Parathyroid adenoma (tissue), 2 donors: ENCODE results near the gene CRNN.

ENCODE experiments used
- H2AFZ ChIP-seq: fragments of 300-600 bp; sonication (generic); one replicate; pipeline ENCODE4 v1.7.0; 2017; ENCODE audit warnings: antibody characterized with exemption, mild to moderate bottlenecking
- H3K27ac ChIP-seq: fragments of 300-600 bp; sonication (generic); one replicate; pipeline ENCODE4 v1.7.0; 2017
- H3K27me3 ChIP-seq: fragments of 300-600 bp; sonication (generic); one replicate; pipeline ENCODE4 v1.7.0; 2017; ENCODE audit warnings: low read length; ENCODE audit not compliant: control insufficient read depth, insufficient read depth
- H3K36me3 ChIP-seq: fragments of 300-600 bp; sonication (generic); one replicate; pipeline ENCODE4 v1.7.0; 2017; ENCODE audit warnings: low read length; ENCODE audit not compliant: control insufficient read depth, insufficient read depth
- H3K4me1 ChIP-seq: fragments of 300-600 bp; sonication (generic); one replicate; pipeline ENCODE4 v1.7.0; 2017; ENCODE audit warnings: control low read depth
- H3K4me2 ChIP-seq: fragments of 300-600 bp; sonication (generic); one replicate; pipeline ENCODE4 v1.7.0; 2017; ENCODE audit warnings: low read length
- H3K4me3 ChIP-seq: fragments of 300-600 bp; sonication (generic); one replicate; pipeline ENCODE4 v1.7.0; 2017; ENCODE audit warnings: low read depth, low read length
- H3K79me2 ChIP-seq: fragments of 300-600 bp; sonication (generic); one replicate; pipeline ENCODE4 v1.7.0; 2017; ENCODE audit warnings: control low read depth
- H3K9ac ChIP-seq: fragments of 300-600 bp; sonication (generic); one replicate; pipeline ENCODE4 v1.7.0; 2017; ENCODE audit warnings: mild to moderate bottlenecking
- H3K9me3 ChIP-seq: fragments of 300-600 bp; sonication (generic); one replicate; pipeline ENCODE4 v1.7.0; 2017; ENCODE audit warnings: low read length; ENCODE audit not compliant: control insufficient read depth
- CTCF ChIP-seq: fragments of 300-600 bp; sonication (generic); IDR thresholded peaks from one replicate; pipeline ENCODE4 v1.7.0; 2017; ENCODE audit warnings: antibody characterized with exemption, mild to moderate bottlenecking
- donor health status: primary hyperparathyroidism.

Gene CRNN

DNA sequence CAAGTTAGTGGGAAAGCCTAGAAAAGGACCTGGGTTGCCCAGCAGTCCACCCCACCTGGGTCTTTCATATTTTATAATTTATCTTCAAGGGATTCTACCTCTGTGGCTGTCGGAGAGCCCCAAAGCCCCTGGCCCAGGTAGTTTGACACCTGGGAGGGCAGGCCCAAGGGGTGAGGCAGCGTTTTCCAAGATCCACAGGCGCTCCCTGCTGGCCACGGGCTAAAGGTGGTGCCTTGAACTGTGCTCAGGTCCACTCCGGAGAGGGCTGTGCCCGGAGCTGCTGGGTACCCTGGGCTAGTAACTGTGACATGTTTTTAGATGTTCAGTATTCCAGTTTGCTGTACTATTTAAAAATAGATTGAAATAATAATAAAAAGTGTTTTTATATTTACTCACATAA, 37.2 kb upstream of the CRNN start:
- TF ChIP-seq CTCF: no peak
- H3K79me2 ChIP-seq: no peaks in the 10 kb centered on the region
- H3K4me3 ChIP-seq: no peak overlapping the region
- H3K27me3 ChIP-seq: no peaks in the 10 kb centered on the region
- no peak overlapping the region for H3K4me2 ChIP-seq
- no peak overlapping the region for H3K27ac ChIP-seq
- H3K4me1 ChIP-seq: no peaks in the 10 kb centered on the region
- no peaks in the 10 kb centered on the region for H3K36me3 ChIP-seq
- H3K9me3 ChIP-seq: no peaks in the 10 kb centered on the region
- H2AFZ ChIP-seq: no peak overlapping the region
- no peak overlapping the region for H3K9ac ChIP-seq

- H3K79me2 ChIP-seq: no peaks in the 10 kb centered on the region
- H3K27ac ChIP-seq: no peak overlapping the region
- no peak overlapping the region for H3K4me2 ChIP-seq
- no peaks in the 10 kb centered on the region for H3K9me3 ChIP-seq
- no peak overlapping the region for H3K9ac ChIP-seq
- no peak overlapping the region for H2AFZ ChIP-seq
- no peak overlapping the region for H3K4me3 ChIP-seq
- no peak for TF ChIP-seq CTCF
- H3K27me3 ChIP-seq: no peaks in the 10 kb centered on the region
- H3K4me1 ChIP-seq: no peaks in the 10 kb centered on the region
- no peaks in the 10 kb centered on the region for H3K36me3 ChIP-seq
Measured at GRCh38 chr1:152449661-152450060, 35.6 kb upstream of the CRNN start.

- H3K79me2 ChIP-seq: no peaks in the 10 kb centered on the region
- no peak overlapping the region for H3K27ac ChIP-seq
- H3K9me3 ChIP-seq: no peaks in the 10 kb centered on the region
- H3K4me3 ChIP-seq: no peak overlapping the region
- no peak overlapping the region for H2AFZ ChIP-seq
- no peak for TF ChIP-seq CTCF
- H3K9ac ChIP-seq: no peak overlapping the region
- H3K4me2 ChIP-seq: no peak overlapping the region
- H3K36me3 ChIP-seq: no peaks in the 10 kb centered on the region
- H3K27me3 ChIP-seq: no peaks in the 10 kb centered on the region
- no peaks in the 10 kb centered on the region for H3K4me1 ChIP-seq
Measured at GRCh38 chr1:152448496-152448895, 34.4 kb upstream of the CRNN start.

DNA sequence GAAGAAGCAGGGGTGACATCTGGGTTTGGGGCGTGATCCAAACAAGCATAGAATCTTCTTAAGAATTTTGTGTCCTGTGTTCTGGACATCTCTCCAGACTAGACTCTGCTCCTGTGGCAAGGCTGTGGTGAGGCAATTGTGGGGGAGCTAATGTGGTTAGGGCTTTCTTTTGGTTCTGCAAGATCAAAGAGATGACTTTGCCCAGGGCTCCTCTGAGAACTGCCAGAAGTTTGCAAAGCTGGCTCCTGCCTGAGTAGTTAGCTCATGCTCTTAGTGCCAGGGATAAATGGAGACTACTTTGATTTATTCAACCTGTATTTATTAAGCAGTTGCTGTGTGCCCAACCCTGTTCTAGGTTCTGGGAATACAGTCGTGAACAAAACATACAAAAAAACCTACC, 34.0 kb upstream of the CRNN start:
- Histone ChIP-seq H2AFZ (no peak overlapping the region), H3K9me3 (no peaks in the 10 kb centered on the region), H3K4me2 (no peak overlapping the region), H3K27me3 (no peaks in the 10 kb centered on the region), H3K27ac (no peak overlapping the region), H3K4me3 (no peak overlapping the region), H3K4me1 (no peaks in the 10 kb centered on the region), H3K79me2 (no peaks in the 10 kb centered on the region), H3K9ac (no peak overlapping the region), H3K36me3 (no peaks in the 10 kb centered on the region)
- no peak for TF ChIP-seq CTCF

DNA sequence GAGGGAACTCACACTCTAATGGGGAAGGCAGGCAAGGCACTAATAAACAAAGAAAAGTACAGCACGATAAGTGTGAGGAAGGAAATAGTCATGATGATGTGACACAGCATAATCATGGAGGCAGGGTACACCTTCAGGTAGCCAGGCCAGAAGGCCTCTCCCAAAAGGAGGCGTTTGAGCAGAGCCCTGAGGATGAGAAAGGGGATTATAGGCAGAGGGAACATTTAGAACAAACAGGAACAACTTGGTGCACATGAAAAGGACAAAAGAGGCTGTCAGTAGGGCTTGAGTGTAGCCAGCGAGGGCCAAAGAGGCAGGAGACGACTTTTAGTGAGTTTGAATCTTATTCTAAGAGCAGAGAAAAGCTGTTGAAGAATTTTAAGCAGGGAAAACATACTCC, 33.4 kb upstream of the CRNN start:
- Histone ChIP-seq H3K4me2 (no peak overlapping the region), H3K27me3 (no peaks in the 10 kb centered on the region), H3K79me2 (no peaks in the 10 kb centered on the region), H3K9me3 (no peaks in the 10 kb centered on the region), H2AFZ (no peak overlapping the region), H3K4me1 (no peaks in the 10 kb centered on the region), H3K4me3 (no peak overlapping the region), H3K27ac (no peak overlapping the region), H3K36me3 (no peaks in the 10 kb centered on the region), H3K9ac (no peak overlapping the region)
- TF ChIP-seq CTCF: no peak
